Astrocyte (in vitro differentiated cells and primary cell): ENCODE data around the gene RSBN1. TPM values are rescaled to one million over a fixed set of nuclear protein-coding genes. Genes with fewer than 3 reads are reported as not detected.

Experiments
- DNase-seq: peaks from one replicate; pipeline ENCODE4 v3.0.0-alpha.2; 2010; ENCODE audit warnings: low read depth
- FAIRE-seq: peaks from 2 replicates; lab custom pipeline; 2011; peaks lifted over from hg19 to GRCh38; lab: Jason Lieb, UNC
- H2AFZ ChIP-seq: 2 replicates; pipeline ENCODE4 v1.6.0; 2012; ENCODE audit warnings: low read depth, low read length, inconsistent platforms
- H3K27ac ChIP-seq: 2 replicates; pipeline ENCODE4 v1.5.1; 2011; ENCODE audit warnings: low read depth, low read length, inconsistent platforms
- H3K27me3 ChIP-seq: 2 replicates; pipeline ENCODE4 v1.6.0; 2011; ENCODE audit warnings: low read length, inconsistent platforms; ENCODE audit not compliant: insufficient read depth
- H3K36me3 ChIP-seq: 2 replicates; pipeline ENCODE4 v1.5.1; 2011; ENCODE audit warnings: low read length, inconsistent platforms; ENCODE audit not compliant: insufficient read depth
- H3K4me1 ChIP-seq: 2 replicates; pipeline ENCODE4 v1.5.1; 2011; ENCODE audit warnings: low read length, inconsistent platforms; ENCODE audit not compliant: insufficient read depth
- H3K4me2 ChIP-seq: 2 replicates; pipeline ENCODE4 v1.6.0; 2012; ENCODE audit warnings: low read length, inconsistent platforms
- H3K4me3 ChIP-seq: 2 replicates; pipeline ENCODE4 v1.5.1; 2011; ENCODE audit warnings: low read depth, mild to moderate bottlenecking, low read length, inconsistent platforms; ENCODE audit not compliant: insufficient read depth
- H3K79me2 ChIP-seq: 2 replicates; pipeline ENCODE4 v1.6.0; 2012; ENCODE audit warnings: mild to moderate bottlenecking, low read length, inconsistent platforms; ENCODE audit not compliant: insufficient read depth
- H3K9ac ChIP-seq: 2 replicates; pipeline ENCODE4 v1.6.0; 2012; ENCODE audit warnings: mild to moderate bottlenecking, low read length, inconsistent platforms
- H3K9me3 ChIP-seq: 2 replicates; pipeline ENCODE4 v1.5.1; 2012; ENCODE audit warnings: low read depth, mild to moderate bottlenecking, low read length, inconsistent platforms; ENCODE audit not compliant: insufficient read depth
- H4K20me1 ChIP-seq: 2 replicates; pipeline ENCODE4 v1.6.0; 2012; ENCODE audit warnings: low read length, inconsistent platforms; ENCODE audit not compliant: insufficient read depth
- H3K27ac Mint-ChIP-seq: one replicate; pipeline ENCODE4 v1.8.0; 2021; ENCODE audit warnings: mild to moderate bottlenecking, mixed read lengths; ENCODE audit not compliant: unreplicated experiment
- H3K27me3 Mint-ChIP-seq: one replicate; pipeline ENCODE4 v1.8.0; 2021; ENCODE audit warnings: low read depth, mixed read lengths; ENCODE audit not compliant: unreplicated experiment
- H3K36me3 Mint-ChIP-seq: one replicate; pipeline ENCODE4 v1.8.0; 2021; ENCODE audit warnings: low read depth, mixed read lengths; ENCODE audit not compliant: unreplicated experiment
- H3K4me1 Mint-ChIP-seq: one replicate; pipeline ENCODE4 v1.8.0; 2021; ENCODE audit warnings: low read depth, mixed read lengths; ENCODE audit not compliant: unreplicated experiment
- H3K4me3 Mint-ChIP-seq: one replicate; pipeline ENCODE4 v1.8.0; 2021; ENCODE audit warnings: mild to moderate bottlenecking, moderate library complexity, mixed read lengths; ENCODE audit not compliant: unreplicated experiment
- H3K9me3 Mint-ChIP-seq: one replicate; pipeline ENCODE4 v1.8.0; 2021; ENCODE audit warnings: mild to moderate bottlenecking, mixed read lengths; ENCODE audit not compliant: unreplicated experiment
- CTCF ChIP-seq: IDR thresholded peaks from 2 replicates; pipeline ENCODE4 v1.5.1; 2011; ENCODE audit warnings: low read depth, mild to moderate bottlenecking, inconsistent platforms, low read length, moderate library complexity; ENCODE audit not compliant: insufficient read depth
- EZH2 ChIP-seq: IDR thresholded peaks from 2 replicates; pipeline ENCODE4 v1.6.1; 2012; ENCODE audit warnings: mild to moderate bottlenecking, low read length, inconsistent platforms; ENCODE audit not compliant: insufficient read depth
- total RNA-seq: library from RNA; stranded (reverse); gene quantifications from 2 replicates; pipeline ENCODE4 v1.2.1, GENCODE V29; 2021

RSBN1 gene
- total RNA-seq, 1 donor from 2014 or later = 10.6 TPM

GRCh38 chr1:113742515-113742914, 69.8 kb downstream of the RSBN1 start:
- Mint-ChIP-seq H3K4me3 (no peak overlapping the region), H3K4me1 (peaks cover 22% of the 10 kb centered on the region), H3K27me3 (no peaks in the 10 kb centered on the region), H3K27ac (no peak overlapping the region), H3K36me3 (peaks cover 22% of the 10 kb centered on the region), H3K9me3 (no peaks in the 10 kb centered on the region)
- FAIRE-seq = no peak
- Histone ChIP-seq H3K79me2 (peaks cover 12% of the 10 kb centered on the region), H3K27ac (no peak overlapping the region), H3K4me3 (no peak overlapping the region), H2AFZ (no peak overlapping the region), H3K36me3 (peaks cover 16% of the 10 kb centered on the region), H4K20me1 (peaks cover 7% of the 10 kb centered on the region), H3K9ac (no peak overlapping the region), H3K4me2 (no peak overlapping the region), H3K27me3 (no peaks in the 10 kb centered on the region), H3K9me3 (no peaks in the 10 kb centered on the region), H3K4me1 (peaks cover 4% of the 10 kb centered on the region)
- TF ChIP-seq EZH2 (no peak), CTCF (no peak)
- DNase-seq = no peak

GRCh38 chr1:113734357-113735055, 77.8 kb downstream of the RSBN1 start:
- no peak overlapping the region for H3K27ac Mint-ChIP-seq
- H3K9me3 ChIP-seq = no peaks in the 10 kb centered on the region
- no peak overlapping the region for H3K9ac ChIP-seq
- H3K79me2 ChIP-seq = no peaks in the 10 kb centered on the region
- H3K4me3 ChIP-seq = no peak overlapping the region
- DNase-seq (no peak), FAIRE-seq (no peak)
- H3K36me3 Mint-ChIP-seq = peaks cover 18% of the 10 kb centered on the region
- no peaks in the 10 kb centered on the region for H3K9me3 Mint-ChIP-seq
- H3K4me1 Mint-ChIP-seq = no peaks in the 10 kb centered on the region
- H3K4me1 ChIP-seq = no peaks in the 10 kb centered on the region
- H2AFZ ChIP-seq = no peak overlapping the region
- peaks cover 11% of the 10 kb centered on the region for H3K36me3 ChIP-seq
- H3K4me3 Mint-ChIP-seq = no peak overlapping the region
- no peaks in the 10 kb centered on the region for H4K20me1 ChIP-seq
- no peaks in the 10 kb centered on the region for H3K27me3 ChIP-seq
- H3K27me3 Mint-ChIP-seq = no peaks in the 10 kb centered on the region
- no peak overlapping the region for H3K4me2 ChIP-seq
- no peak overlapping the region for H3K27ac ChIP-seq
- TF ChIP-seq CTCF (no peak), EZH2 (no peak)

- H3K79me2 ChIP-seq = no peaks in the 10 kb centered on the region
- peaks cover 22% of the 10 kb centered on the region for H3K36me3 Mint-ChIP-seq
- no peak for DNase-seq
- H3K9ac ChIP-seq = no peak overlapping the region
- H3K4me2 ChIP-seq = no peak overlapping the region
- H3K4me1 ChIP-seq = no peaks in the 10 kb centered on the region
- H3K4me1 Mint-ChIP-seq = no peaks in the 10 kb centered on the region
- TF ChIP-seq CTCF = no peak
- TF ChIP-seq EZH2 = no peak
- H3K27ac Mint-ChIP-seq = no peak overlapping the region
- no peaks in the 10 kb centered on the region for H3K9me3 Mint-ChIP-seq
- no peak overlapping the region for H3K4me3 Mint-ChIP-seq
- H3K27me3 Mint-ChIP-seq = no peaks in the 10 kb centered on the region
- no peak overlapping the region for H3K4me3 ChIP-seq
- no peak overlapping the region for H2AFZ ChIP-seq
- H3K9me3 ChIP-seq = no peaks in the 10 kb centered on the region
- H4K20me1 ChIP-seq = peaks cover under 1% of the 10 kb centered on the region
- peaks cover 11% of the 10 kb centered on the region for H3K36me3 ChIP-seq
- H3K27ac ChIP-seq = no peak overlapping the region
- FAIRE-seq = no peak
- no peaks in the 10 kb centered on the region for H3K27me3 ChIP-seq
These were observed 79.5 kb downstream of the RSBN1 start for GRCh38 chr1:113732802-113733201.
